Left lobe of liver (tissue), 2 donors: ENCODE results near the gene NALCN. TPM values are rescaled to one million over a fixed set of nuclear protein-coding genes. Genes with fewer than 3 reads are reported as not detected.

Experiments
- ATAC-seq: fragments of 200-7000 bp; cut with Tn5 transposase; one replicate; pipeline ENCODE4 v1.9.1; 2020; ENCODE audit warnings: mild to moderate bottlenecking, moderate library complexity
- DNase-seq: peaks from one replicate; pipeline ENCODE4 v3.0.0-alpha.2; 2020; ENCODE audit warnings: low spot score
- total RNA-seq: library from RNA; stranded (reverse); gene quantifications from one replicate; pipeline ENCODE4 v1.2.1, GENCODE V29; 2021
- donor health status: DM: no; HTN: no; CAD: no; lungs with moderate emphysema.
- donor health status: DM: no; HTN: yes; CAD: no.

NALCN gene
- total RNA-seq, 1 donor from 2014 or later: 0.48 TPM

GRCh38 chr13:101211261-101211660 lies 205.0 kb downstream of the NALCN start:
- DNase-seq (no peak), ATAC-seq (no peak)

- no peak for ATAC-seq
These were observed 205.5 kb downstream of the NALCN start for GRCh38 chr13:101210774-101211173.

GRCh38 chr13:101209206-101209893 lies 207.0 kb downstream of the NALCN start:
- no peak for ATAC-seq
- no peak for DNase-seq

More at GRCh38 chr13:101210774-101211173, 205.5 kb downstream of the NALCN start:
- no peak for DNase-seq

- DNase-seq (no peak), ATAC-seq (no peak)
These were observed 210.9 kb downstream of the NALCN start for GRCh38 chr13:101205408-101205807.

GRCh38 chr13:101204270-101205020 lies 211.9 kb downstream of the NALCN start:
- ATAC-seq (no peak), DNase-seq (no peak)

GRCh38 chr13:101202590-101202989 lies 213.7 kb downstream of the NALCN start:
- ATAC-seq (no peak), DNase-seq (no peak)

GRCh38 chr13:101190976-101191375 lies 225.3 kb downstream of the NALCN start:
- DNase-seq (no peak), ATAC-seq (no peak)

GRCh38 chr13:101190337-101190736 lies 226.0 kb downstream of the NALCN start:
- no peak for ATAC-seq
- DNase-seq: no peak

- ATAC-seq (no peak), DNase-seq (no peak)
These were observed 230.7 kb downstream of the NALCN start for GRCh38 chr13:101185606-101186005.

- DNase-seq (no peak), ATAC-seq (no peak)
These were observed 235.1 kb downstream of the NALCN start for GRCh38 chr13:101181076-101181685.

GRCh38 chr13:101179021-101179420 lies 237.3 kb downstream of the NALCN start:
- ATAC-seq (no peak), DNase-seq (no peak)

GRCh38 chr13:101178406-101178805 lies 237.9 kb downstream of the NALCN start:
- no peak for DNase-seq
- ATAC-seq: no peak

GRCh38 chr13:101170306-101170705 lies 246.0 kb downstream of the NALCN start:
- no peak for ATAC-seq
- no peak for DNase-seq

- ATAC-seq (no peak), DNase-seq (no peak)
These were observed 259.0 kb downstream of the NALCN start for GRCh38 chr13:101157261-101157660.

GRCh38 chr13:101155920-101156319 lies 260.4 kb downstream of the NALCN start:
- ATAC-seq: no peak
- no peak for DNase-seq

GRCh38 chr13:101152184-101152583 lies 264.1 kb downstream of the NALCN start:
- ATAC-seq: no peak
- no peak for DNase-seq

- DNase-seq: no peak
- ATAC-seq: no peak
These were observed 265.3 kb downstream of the NALCN start for GRCh38 chr13:101150998-101151397.

- ATAC-seq: no peak
These were observed 266.4 kb downstream of the NALCN start for GRCh38 chr13:101149735-101150384.

GRCh38 chr13:101146101-101146898 lies 270.0 kb downstream of the NALCN start:
- DNase-seq (no peak), ATAC-seq (no peak)

More at GRCh38 chr13:101149735-101150384, 266.4 kb downstream of the NALCN start:
- DNase-seq: no peak

- DNase-seq (no peak), ATAC-seq (peak; percentile 82)
These were observed 271.4 kb downstream of the NALCN start for GRCh38 chr13:101144808-101145419.
